Measurements from ENCODE around the gene ENPP1. TPM values are rescaled to one million over a fixed set of nuclear protein-coding genes. Genes with fewer than 3 reads are reported as not detected.

The ENPP1 gene
- total RNA-seq, result 30.9 TPM

GRCh38 chr6:131807644-131808459 is at the start of gene ENPP1:
Gene ENPP1 (plus strand): TSS chr6:131808020. CDS start chr6:131808036, 16 bp downstream.

Small RNA genes lying within 50 kb of the gene (small RNA-seq; reads per million reads assigned to genes)
- gene MIR548H5 (ENCODE audit: low replicate concordance), result not detected
- not detected for gene SELENOKP2 (ENCODE audit: low replicate concordance)

Other genes with a start within 250 kb of the ENPP1 start
- 7.5 TPM for gene ARG1, start 234.8 kb upstream of the ENPP1 start, total RNA-seq
- 45.0 TPM for gene MED23, start 179.8 kb upstream of the ENPP1 start, total RNA-seq
- gene ENPP3, start 170.7 kb upstream of the ENPP1 start, total RNA-seq, result 6.5 TPM
- gene OR2A4, start 106.6 kb upstream of the ENPP1 start, total RNA-seq, result not detected
- not detected for gene CTAGE9, start 97.0 kb upstream of the ENPP1 start, total RNA-seq
- gene CCN2, start 143.4 kb downstream of the ENPP1 start, total RNA-seq, result 183 TPM

Measured in metanephros (tissue), 2 donors.